ENCODE data around the gene AHSG. TPM values are rescaled to one million over a fixed set of nuclear protein-coding genes. Genes with fewer than 3 reads are reported as not detected.

AHSG gene
- polyA plus RNA-seq, 1 experiment, result not detected

DNA sequence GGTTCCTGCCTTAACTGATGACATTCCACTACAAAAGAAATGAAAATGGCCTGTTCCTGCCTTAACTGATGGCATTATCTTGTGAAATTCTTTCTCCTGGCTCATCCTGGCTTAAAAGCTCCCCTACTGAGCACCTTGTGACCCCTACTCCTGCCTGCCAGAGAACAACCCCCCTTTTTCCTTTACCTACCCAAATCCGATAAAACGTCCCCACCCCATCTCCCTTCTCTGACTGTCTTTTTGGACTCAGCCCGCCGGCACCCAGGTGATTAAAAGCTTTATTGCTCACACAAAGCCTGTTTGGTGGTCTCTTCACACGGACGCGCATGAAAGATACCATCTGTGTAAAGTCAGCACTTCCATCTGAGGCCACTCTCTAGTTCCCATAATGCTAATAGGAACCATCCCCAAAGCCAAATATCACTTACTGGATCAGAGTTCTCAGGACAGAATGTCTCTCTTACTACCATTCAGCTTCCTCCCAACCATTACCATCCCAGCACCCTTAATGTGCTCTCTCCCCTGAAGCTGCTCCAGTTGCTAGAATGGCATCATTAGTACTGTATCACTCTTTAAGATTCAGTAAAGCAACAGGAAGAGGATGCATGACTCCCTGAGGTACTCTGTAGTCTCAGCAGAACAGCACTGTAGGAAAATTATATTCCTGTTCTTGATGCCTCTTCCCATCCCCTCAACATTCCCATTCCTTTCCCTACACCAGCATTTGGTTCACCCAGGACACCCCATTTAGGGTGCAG, 50.7 kb downstream of the AHSG start:
- Histone ChIP-seq H3K9me3 (ENCODE audit: control insufficient read depth, insufficient read depth, low read length) (no peaks in the 10 kb centered on the region), H3K4me3 (ENCODE audit: low read depth, low read length) (no peak overlapping the region), H3K27ac (ENCODE audit: low read depth, low read length) (no peak overlapping the region), H3K27me3 (ENCODE audit: control insufficient read depth, insufficient read depth, low read length) (peaks cover 3% of the 10 kb centered on the region)
- POLR2A ChIA-PET, result no interaction called here
- TF ChIP-seq CTCF (IDR thresholded peaks at IDR 0.05; ENCODE audit: low read depth, low read length), result no peak
- DNase-seq (ENCODE audit: low read depth, low spot score), result no peak
- CTCF ChIA-PET, result no interaction called here

DNA sequence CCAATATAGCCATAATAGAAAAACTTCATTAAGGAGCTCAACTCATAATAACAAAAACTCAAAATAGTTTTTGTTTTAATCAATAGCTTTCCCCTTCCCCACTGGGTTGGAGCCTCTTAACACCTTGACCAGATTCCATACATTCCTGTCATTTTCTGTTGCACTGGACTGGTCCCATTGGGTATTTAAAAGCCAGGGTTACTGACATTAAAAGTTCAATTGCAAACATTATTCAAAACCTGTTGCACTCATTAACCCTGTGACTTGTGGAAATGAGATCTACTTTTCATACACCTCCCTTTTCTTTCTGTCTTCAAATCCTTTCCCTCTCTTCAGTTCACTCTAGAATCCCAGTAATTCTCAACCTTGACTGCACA, 51.2 kb downstream of the AHSG start:
- POLR2A ChIA-PET, result no interaction called here
- no peak for TF ChIP-seq CTCF (IDR thresholded peaks at IDR 0.05; ENCODE audit: low read depth, low read length)
- CTCF ChIA-PET, result no interaction called here
- DNase-seq (ENCODE audit: low read depth, low spot score), result no peak
- no peak overlapping the region for H3K4me3 ChIP-seq (ENCODE audit: low read depth, low read length)
- peaks cover 3% of the 10 kb centered on the region for H3K27me3 ChIP-seq (ENCODE audit: control insufficient read depth, insufficient read depth, low read length)
- H3K27ac ChIP-seq (ENCODE audit: low read depth, low read length), result no peak overlapping the region
- no peaks in the 10 kb centered on the region for H3K9me3 ChIP-seq (ENCODE audit: control insufficient read depth, insufficient read depth, low read length)

GRCh38 chr3:186664506-186664905, 51.6 kb downstream of the AHSG start:
- DNase-seq (ENCODE audit: low read depth, low spot score), result no peak
- ChIA-PET CTCF (no interaction called here), POLR2A (no interaction called here)
- Histone ChIP-seq H3K4me3 (ENCODE audit: low read depth, low read length) (no peak overlapping the region), H3K27ac (ENCODE audit: low read depth, low read length) (no peak overlapping the region), H3K9me3 (ENCODE audit: control insufficient read depth, insufficient read depth, low read length) (no peaks in the 10 kb centered on the region), H3K27me3 (ENCODE audit: control insufficient read depth, insufficient read depth, low read length) (peaks cover 3% of the 10 kb centered on the region)
- TF ChIP-seq CTCF (IDR thresholded peaks at IDR 0.05; ENCODE audit: low read depth, low read length), result no peak

DNA sequence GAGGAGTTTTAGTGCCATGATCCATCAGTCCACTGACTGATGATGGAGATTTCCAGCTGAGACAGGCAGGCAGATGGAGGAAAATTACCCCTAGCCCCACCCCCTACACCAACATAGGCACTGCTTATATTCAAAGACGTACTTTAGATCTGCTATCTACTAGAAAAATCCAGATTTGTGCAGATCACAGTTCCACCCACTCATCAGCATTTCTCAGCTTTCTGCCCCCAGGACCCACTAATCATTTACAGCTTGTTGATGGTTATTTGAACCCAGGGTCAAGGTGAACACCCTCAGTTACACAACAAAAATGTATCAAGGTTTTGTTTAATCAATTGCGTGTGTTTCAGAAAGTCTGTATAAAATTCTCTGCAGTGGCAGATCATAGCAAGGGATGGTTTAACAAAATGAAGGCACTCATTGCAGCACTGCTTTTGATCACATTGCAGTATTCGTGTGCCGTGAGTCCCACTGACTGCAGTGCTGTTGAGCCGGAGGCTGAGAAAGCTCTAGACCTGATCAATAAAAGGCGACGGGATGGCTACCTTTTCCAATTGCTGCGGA, 52.8 kb downstream of the AHSG start, which contains the start of gene HRG:
Gene HRG, plus strand, starts transcription at position 390 of the 564 bp plus-strand sequence. Its CDS starts 18 bp downstream, at position 408.
- DNase-seq (ENCODE audit: low read depth, low spot score), result no peak
- H3K27me3 ChIP-seq (ENCODE audit: control insufficient read depth, insufficient read depth, low read length), result peaks cover 3% of the 10 kb centered on the region
- TF ChIP-seq CTCF (IDR thresholded peaks at IDR 0.05; ENCODE audit: low read depth, low read length), result no peak
- POLR2A ChIA-PET, result no interaction called here
- CTCF ChIA-PET, result no interaction called here
- no peak within 1 kb of the TSS for H3K4me3 ChIP-seq (ENCODE audit: low read depth, low read length)
- H3K9me3 ChIP-seq (ENCODE audit: control insufficient read depth, insufficient read depth, low read length), result no peaks in the 10 kb centered on the region
- no peak within 1 kb of the TSS for H3K27ac ChIP-seq (ENCODE audit: low read depth, low read length)

GRCh38 chr3:186668426-186668825, 55.6 kb downstream of the AHSG start:
- CTCF ChIA-PET, result interaction anchor here (0.6 kb wide), 1 partner anchor 54 kb away, joined by 3 read pairs; no protein-coding TSS in a partner anchor
- Histone ChIP-seq H3K27ac (ENCODE audit: low read depth, low read length) (no peak overlapping the region), H3K4me3 (ENCODE audit: low read depth, low read length) (no peak overlapping the region), H3K27me3 (ENCODE audit: control insufficient read depth, insufficient read depth, low read length) (peaks cover 5% of the 10 kb centered on the region), H3K9me3 (ENCODE audit: control insufficient read depth, insufficient read depth, low read length) (no peaks in the 10 kb centered on the region)
- POLR2A ChIA-PET, result no interaction called here
- TF ChIP-seq CTCF (IDR thresholded peaks at IDR 0.05; ENCODE audit: low read depth, low read length), result no peak
- DNase-seq (ENCODE audit: low read depth, low spot score), result no peak

Data from AG04450 (cell line).